Mesenchymal stem cell (in vitro differentiated cells and primary cell): ENCODE measurements around the gene TBC1D21.

Experiments
- DNase-seq: peaks from one replicate; pipeline ENCODE4 v3.0.0-alpha.2; 2013
- H2AFZ ChIP-seq: one replicate; pipeline ENCODE4 v1.6.1; 2013; ENCODE audit warnings: low read depth, mild to moderate bottlenecking, control low read depth, inconsistent platforms, low read length, moderate library complexity
- H2AK5ac ChIP-seq: 2 replicates; pipeline ENCODE4 v1.6.1; 2013; ENCODE audit warnings: low read length, moderate library complexity, mild to moderate bottlenecking, inconsistent platforms; ENCODE audit not compliant: severe bottlenecking
- H2BK120ac ChIP-seq: one replicate; pipeline ENCODE4 v1.6.1; 2013; ENCODE audit warnings: low read depth, mild to moderate bottlenecking, inconsistent platforms, low read length, moderate library complexity
- H2BK12ac ChIP-seq, 2 experiments: one replicate each; pipeline ENCODE4 v1.6.1; 2013; ENCODE audit warnings: inconsistent platforms in 2 of 2, low read length in 2 of 2, mild to moderate bottlenecking in 2 of 2, moderate library complexity in 2 of 2, control low read depth in 1 of 2
- H2BK15ac ChIP-seq: one replicate; pipeline ENCODE4 v1.6.1; 2013; ENCODE audit warnings: mild to moderate bottlenecking, low read depth, inconsistent platforms; ENCODE audit not compliant: poor library complexity, severe bottlenecking
- H2BK5ac ChIP-seq: 2 replicates; pipeline ENCODE4 v1.6.1; 2013; ENCODE audit warnings: low read depth, mild to moderate bottlenecking, low read length, control low read depth, inconsistent platforms; ENCODE audit not compliant: poor library complexity, severe bottlenecking
- H3K14ac ChIP-seq, 2 experiments: one replicate each; pipeline ENCODE4 v1.6.1; 2013; ENCODE audit warnings: inconsistent platforms in 2 of 2, low read length in 2 of 2, control low read depth in 1 of 2, mild to moderate bottlenecking in 1 of 2, moderate library complexity in 1 of 2
- H3K18ac ChIP-seq, 2 experiments: one replicate each; pipeline ENCODE4 v1.6.1; 2013; ENCODE audit warnings: inconsistent platforms in 2 of 2, low read length in 2 of 2, control low read depth in 1 of 2, low read depth in 1 of 2, mild to moderate bottlenecking in 1 of 2
- H3K23ac ChIP-seq, 2 experiments: one replicate each; pipeline ENCODE4 v1.6.1; 2013; ENCODE audit warnings: inconsistent platforms in 2 of 2, low read length in 2 of 2, mild to moderate bottlenecking in 2 of 2, moderate library complexity in 2 of 2, control low read depth in 1 of 2
- H3K27ac ChIP-seq: 2 replicates; pipeline ENCODE4 v1.5.1; 2013; ENCODE audit warnings: mild to moderate bottlenecking, moderate library complexity, low read length, control low read depth, inconsistent platforms; ENCODE audit not compliant: poor library complexity, severe bottlenecking
- H3K27me3 ChIP-seq, 2 experiments: 2 replicates each; pipeline versions ENCODE4 v1.6.1 to v1.7.0; 2013; ENCODE audit warnings: low read length in 2 of 2, mild to moderate bottlenecking in 2 of 2, moderate library complexity in 2 of 2, control low read depth in 1 of 2, inconsistent platforms in 1 of 2; ENCODE audit not compliant: control insufficient read depth in 1 of 2, insufficient read depth in 1 of 2
- H3K36me3 ChIP-seq, 2 experiments: 2 replicates each; pipeline versions ENCODE4 v1.6.1 to v1.7.0; 2013; ENCODE audit warnings: low read length in 2 of 2, control low read depth in 1 of 2, inconsistent platforms in 1 of 2, low read depth in 1 of 2, mild to moderate bottlenecking in 1 of 2; ENCODE audit not compliant: insufficient read depth in 2 of 2, control insufficient read depth in 1 of 2
- H3K4ac ChIP-seq, 2 experiments: one replicate each; pipeline ENCODE4 v1.6.1; 2013; ENCODE audit warnings: inconsistent platforms in 2 of 2, low read length in 2 of 2, mild to moderate bottlenecking in 2 of 2, moderate library complexity in 2 of 2, control low read depth in 1 of 2, low read depth in 1 of 2
- H3K4me1 ChIP-seq: 2 replicates; pipeline ENCODE4 v1.6.1; 2013; ENCODE audit warnings: low read depth, low read length, control low read depth; ENCODE audit not compliant: control insufficient read depth, insufficient read depth
- H3K4me2 ChIP-seq: 2 replicates; pipeline ENCODE4 v1.6.1; 2013; ENCODE audit warnings: low read length, mild to moderate bottlenecking, inconsistent platforms; ENCODE audit not compliant: poor library complexity, severe bottlenecking
- H3K4me3 ChIP-seq, 2 experiments: 2 replicates each; pipeline versions ENCODE4 v1.5.1 to v1.7.0; 2013; ENCODE audit warnings: low read length in 2 of 2, mild to moderate bottlenecking in 2 of 2, control low read depth in 1 of 2, low read depth in 1 of 2; ENCODE audit not compliant: insufficient read depth in 1 of 2
- H3K79me1 ChIP-seq: replicated peaks from 2 replicates; pipeline ENCODE4 v1.6.1; 2013; ENCODE audit warnings: mild to moderate bottlenecking, control low read depth, low read length, inconsistent platforms; ENCODE audit not compliant: poor library complexity, severe bottlenecking
- H3K9ac ChIP-seq: 2 replicates; pipeline ENCODE4 v1.7.0; 2013; ENCODE audit warnings: mild to moderate bottlenecking, low read length, moderate library complexity
- H3K9me3 ChIP-seq: 2 replicates; pipeline ENCODE4 v1.7.0; 2013; ENCODE audit warnings: mild to moderate bottlenecking, low read length; ENCODE audit not compliant: control insufficient read depth
- H4K8ac ChIP-seq: one replicate; pipeline ENCODE4 v1.6.1; 2013; ENCODE audit warnings: inconsistent platforms, mild to moderate bottlenecking, low read length, moderate library complexity
- H4K91ac ChIP-seq: one replicate; pipeline ENCODE4 v1.6.1; 2013; ENCODE audit warnings: mild to moderate bottlenecking, low read length, inconsistent platforms
- WGBS: methylation state at CpG from one replicate; pipeline ENCODE4 v1.1.7; 2013; ENCODE audit warnings: mixed read lengths; 5-methylcytosine and 5-hydroxymethylcytosine counted together

Gene TBC1D21

DNA sequence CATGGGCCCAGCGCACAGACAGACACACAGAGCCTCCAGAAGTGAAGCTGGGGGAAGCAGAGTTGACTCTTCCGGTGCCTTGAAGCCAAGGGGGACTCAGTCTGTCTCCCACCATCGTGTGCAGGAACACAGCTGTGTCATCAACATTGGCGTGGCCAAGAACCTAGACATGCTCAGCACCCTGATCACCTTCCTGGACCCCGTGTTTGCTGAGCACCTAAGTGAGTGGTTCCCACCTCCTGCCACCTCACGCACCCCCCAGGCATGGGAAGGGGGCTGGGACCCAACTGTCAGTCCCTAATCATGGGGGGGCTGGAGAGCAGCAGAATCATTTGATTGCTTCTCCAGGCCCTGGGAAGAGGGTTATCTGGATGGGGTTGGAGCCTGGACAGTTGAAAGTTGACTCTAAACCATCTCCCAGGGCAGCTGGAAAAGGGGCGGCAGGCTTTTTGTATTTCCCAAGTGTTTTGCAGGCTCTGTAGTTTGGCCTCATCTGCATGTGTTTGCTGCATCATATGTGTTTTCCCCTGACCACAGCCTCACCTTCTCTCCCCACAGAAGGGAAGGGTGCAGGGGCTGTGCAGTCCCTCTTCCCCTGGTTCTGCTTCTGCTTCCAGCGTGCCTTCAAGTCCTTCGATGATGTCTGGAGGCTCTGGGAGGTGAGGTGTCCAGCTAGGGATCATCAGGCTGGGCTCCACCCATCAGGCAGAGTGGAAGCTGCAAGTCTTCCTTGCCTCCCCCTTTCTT is 12.8 kb downstream of the TBC1D21 start:
- Histone ChIP-seq H3K9me3 (no peaks in the 10 kb centered on the region), H3K36me3 (no peaks in the 10 kb centered on the region), H2BK15ac (no peak overlapping the region), H4K8ac (no peak overlapping the region), H3K18ac (no peak overlapping the region), H4K91ac (no peak overlapping the region), H3K4ac (no peak overlapping the region), H2BK120ac (no peak overlapping the region), H3K4me1 (no peaks in the 10 kb centered on the region), H3K27ac (no peak overlapping the region), H3K4me3 (no peak overlapping the region), H2BK12ac (no peak overlapping the region), H2BK5ac (no peak overlapping the region), H3K79me1 (no peaks in the 10 kb centered on the region), H3K23ac (no peak overlapping the region), H3K9ac (no peak overlapping the region), H2AK5ac (no peak overlapping the region), H3K4me2 (no peak overlapping the region), H3K14ac (no peak overlapping the region), H3K27me3 (peaks cover 85 to 88% of the 10 kb centered on the region in 2 experiments), H2AFZ (no peak overlapping the region)
- DNase-seq, result no peak
- WGBS, result 85% methylated on average over 9 of the region's 9 CpGs

- H3K23ac ChIP-seq, result no peak overlapping the region
- no peak overlapping the region for H2BK5ac ChIP-seq
- H2AK5ac ChIP-seq, result no peak overlapping the region
- no peak overlapping the region for H3K4me2 ChIP-seq
- peaks cover 82 to 85% of the 10 kb centered on the region in 2 experiments for H3K27me3 ChIP-seq
- H3K18ac ChIP-seq, result no peak overlapping the region
- no peak overlapping the region for H2AFZ ChIP-seq
- H3K4me3 ChIP-seq, result no peak overlapping the region
- WGBS, result 83% methylated on average over 5 of the region's 5 CpGs
- no peak overlapping the region for H2BK15ac ChIP-seq
- H2BK12ac ChIP-seq, result no peak overlapping the region
- H4K91ac ChIP-seq, result no peak overlapping the region
- no peak overlapping the region for H4K8ac ChIP-seq
- H3K36me3 ChIP-seq, result no peaks in the 10 kb centered on the region
- no peak overlapping the region for H3K9ac ChIP-seq
- H2BK120ac ChIP-seq, result no peak overlapping the region
- H3K4ac ChIP-seq, result no peak overlapping the region
- H3K79me1 ChIP-seq, result no peaks in the 10 kb centered on the region
- DNase-seq, result no peak
- no peak overlapping the region for H3K14ac ChIP-seq
- no peak overlapping the region for H3K27ac ChIP-seq
- no peaks in the 10 kb centered on the region for H3K4me1 ChIP-seq
- no peaks in the 10 kb centered on the region for H3K9me3 ChIP-seq
These were observed 13.5 kb downstream of the TBC1D21 start for GRCh38 chr15:73886717-73887345.

DNA sequence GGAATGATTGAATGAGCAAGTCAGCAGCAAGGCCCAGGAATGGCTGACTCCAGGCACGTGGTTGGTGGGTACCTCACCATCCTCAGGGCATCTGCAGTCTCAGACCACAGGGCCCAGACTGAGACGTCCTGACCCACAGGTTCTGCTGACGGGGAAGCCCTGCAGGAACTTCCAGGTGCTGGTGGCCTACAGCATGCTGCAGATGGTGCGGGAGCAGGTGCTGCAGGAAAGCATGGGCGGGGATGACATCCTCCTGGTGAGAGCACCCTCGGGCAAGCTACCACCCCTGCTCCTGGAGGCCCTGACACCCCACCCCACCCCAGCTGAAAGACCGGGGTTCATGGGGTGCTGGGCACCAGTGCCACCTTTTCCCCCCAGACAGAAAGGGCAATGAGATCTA is 14.1 kb downstream of the TBC1D21 start:
- no peak overlapping the region for H2BK120ac ChIP-seq
- H3K4ac ChIP-seq, result no peak overlapping the region
- no peak overlapping the region for H3K18ac ChIP-seq
- H2AK5ac ChIP-seq, result no peak overlapping the region
- H3K27ac ChIP-seq, result no peak overlapping the region
- H3K9ac ChIP-seq, result no peak overlapping the region
- no peaks in the 10 kb centered on the region for H3K9me3 ChIP-seq
- no peak overlapping the region for H2BK5ac ChIP-seq
- no peak overlapping the region for H3K23ac ChIP-seq
- no peak overlapping the region for H3K14ac ChIP-seq
- H3K4me3 ChIP-seq, result no peak overlapping the region
- peaks cover 75 to 79% of the 10 kb centered on the region in 2 experiments for H3K27me3 ChIP-seq
- H3K36me3 ChIP-seq, result no peaks in the 10 kb centered on the region
- H3K79me1 ChIP-seq, result no peaks in the 10 kb centered on the region
- H2AFZ ChIP-seq, result no peak overlapping the region
- H2BK15ac ChIP-seq, result no peak overlapping the region
- no peak overlapping the region for H3K4me2 ChIP-seq
- DNase-seq, result no peak
- no peaks in the 10 kb centered on the region for H3K4me1 ChIP-seq
- H4K8ac ChIP-seq, result no peak overlapping the region
- H2BK12ac ChIP-seq, result no peak overlapping the region
- WGBS, result 70% methylated on average over 7 of the region's 7 CpGs
- no peak overlapping the region for H4K91ac ChIP-seq

- H3K9me3 ChIP-seq, result no peaks in the 10 kb centered on the region
- H4K8ac ChIP-seq, result no peak overlapping the region
- H3K36me3 ChIP-seq, result no peaks in the 10 kb centered on the region
- no peak overlapping the region for H2AFZ ChIP-seq
- H2BK12ac ChIP-seq, result no peak overlapping the region
- H3K18ac ChIP-seq, result no peak overlapping the region
- H3K27ac ChIP-seq, result no peak overlapping the region
- no peak overlapping the region for H2BK15ac ChIP-seq
- no peak overlapping the region for H2AK5ac ChIP-seq
- H3K4ac ChIP-seq, result no peak overlapping the region
- no peak overlapping the region for H3K4me2 ChIP-seq
- H3K27me3 ChIP-seq, result peaks cover 66 to 69% of the 10 kb centered on the region in 2 experiments
- H3K4me3 ChIP-seq, result no peak overlapping the region
- 84% methylated on average over 10 of the region's 10 CpGs for WGBS
- DNase-seq, result no peak
- no peak overlapping the region for H3K23ac ChIP-seq
- no peak overlapping the region for H2BK5ac ChIP-seq
- no peak overlapping the region for H3K14ac ChIP-seq
- no peak overlapping the region for H4K91ac ChIP-seq
- H3K4me1 ChIP-seq, result no peaks in the 10 kb centered on the region
- H3K9ac ChIP-seq, result no peak overlapping the region
- no peaks in the 10 kb centered on the region for H3K79me1 ChIP-seq
- no peak overlapping the region for H2BK120ac ChIP-seq
These were observed 15.1 kb downstream of the TBC1D21 start for GRCh38 chr15:73888224-73889041.
